Activated effector memory CD4-positive, alpha-beta T cell treated with anti-CD3 and anti-CD28 coated beads, Interleukin-2, amount 50 U/mL, for 16 hours (primary cell): ENCODE measurements around the gene ZNF608.

Experiments
- DNase-seq: peaks from one replicate; pipeline ENCODE4 v3.0.0-alpha.2; 2020

Gene ZNF608

DNA sequence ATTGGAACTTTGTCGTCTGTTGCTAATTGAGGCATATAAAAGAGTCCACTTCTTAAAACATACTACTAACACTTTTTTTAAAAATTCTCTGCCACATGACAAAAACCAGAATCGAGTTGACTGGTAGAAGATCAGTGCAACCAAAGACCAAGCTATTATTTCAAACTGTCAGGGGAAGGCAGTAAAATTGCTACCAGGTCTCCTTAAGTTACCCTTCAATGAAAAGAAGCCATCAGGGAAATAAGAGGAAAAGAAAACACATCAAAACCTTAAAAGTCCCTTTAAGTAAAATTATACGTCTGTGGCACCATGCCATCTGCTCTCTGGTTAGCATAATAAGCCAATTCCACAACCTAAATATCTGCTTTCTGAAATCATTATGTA is 9.6 kb downstream of the ZNF608 start:
- DNase-seq = no peak

GRCh38 chr5:124736082-124736804 is 10.2 kb downstream of the ZNF608 start:
- DNase-seq = no peak

DNA sequence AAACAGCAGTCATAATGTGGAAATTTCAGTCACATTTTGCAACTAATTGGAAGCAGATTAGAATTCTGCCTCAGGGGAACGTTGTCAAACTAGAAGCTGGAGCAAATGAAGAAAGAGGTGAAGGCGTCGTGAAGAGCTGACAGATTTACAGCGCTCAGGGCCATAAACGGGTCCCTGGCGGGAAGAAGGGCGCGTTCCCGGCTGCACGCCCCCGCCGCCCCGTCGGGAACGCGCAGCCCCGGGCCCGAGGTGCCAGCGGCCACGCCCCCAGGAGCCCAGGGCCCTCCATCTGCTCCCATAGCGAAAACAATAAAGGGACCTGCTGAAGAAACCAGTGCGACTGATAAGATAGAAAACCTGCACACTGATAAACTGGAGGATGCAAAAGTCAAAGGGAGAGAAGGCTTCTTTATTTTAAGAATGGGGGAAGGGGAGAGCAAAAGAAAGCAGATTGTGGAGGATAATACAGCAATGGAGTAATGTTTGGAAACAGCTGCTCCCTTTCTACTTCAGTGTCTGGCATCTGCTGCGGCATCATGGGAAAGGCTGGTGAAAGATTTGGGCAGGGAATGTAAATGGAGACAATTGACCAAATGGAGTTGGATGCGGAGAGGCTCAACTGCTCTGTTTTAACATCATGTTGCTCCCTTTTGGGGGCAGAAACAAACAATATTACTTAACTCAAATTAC is 11.1 kb downstream of the ZNF608 start:
- DNase-seq = no peak

GRCh38 chr5:124734574-124735168 is 11.8 kb downstream of the ZNF608 start:
- DNase-seq = no peak

- DNase-seq = no peak
These were observed 13.1 kb downstream of the ZNF608 start for GRCh38 chr5:124733329-124733650.

DNA sequence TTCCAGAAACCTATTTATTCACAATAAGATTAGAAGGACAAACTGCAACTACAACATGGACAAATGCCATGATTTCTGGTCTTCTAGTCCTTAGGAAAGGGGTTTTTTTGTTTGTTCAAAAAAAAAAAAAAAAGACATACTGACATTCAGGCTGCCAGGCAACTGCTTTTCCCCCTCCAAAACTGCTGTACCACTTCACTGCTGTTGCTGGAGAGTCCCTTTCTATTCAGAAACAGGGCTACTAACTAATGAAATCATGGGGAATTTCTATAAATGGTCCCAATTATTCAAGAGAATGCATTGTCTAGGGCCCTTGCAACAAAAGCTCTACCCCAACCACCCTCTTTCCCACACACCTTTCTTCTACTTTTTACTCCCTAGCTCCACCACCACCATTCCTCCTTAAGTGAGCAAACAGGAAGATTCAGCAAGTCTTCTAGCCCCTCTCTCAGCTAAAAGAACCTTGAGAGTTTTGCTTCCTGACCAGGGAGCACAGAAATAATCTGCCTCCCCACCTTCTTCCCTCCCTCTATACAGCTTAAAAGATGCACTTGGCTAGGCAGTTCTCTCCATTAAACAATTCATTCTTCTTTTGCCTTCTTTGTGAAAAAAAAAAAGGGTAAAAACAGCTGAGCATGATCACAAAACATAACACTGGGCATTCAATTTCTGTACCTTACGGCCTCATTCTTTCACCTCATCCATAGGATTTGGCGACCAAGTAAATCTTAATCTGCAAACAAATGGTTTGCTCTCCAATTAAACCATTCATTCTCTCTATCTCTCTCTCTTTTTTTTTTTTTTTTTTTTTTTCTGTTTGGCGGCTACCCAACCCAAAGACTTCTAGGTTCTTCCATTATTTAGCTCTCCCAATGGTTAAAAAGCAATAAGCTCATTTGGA is 13.8 kb downstream of the ZNF608 start:
- no peak for DNase-seq

GRCh38 chr5:124730381-124730780 is 16.1 kb downstream of the ZNF608 start:
- no peak for DNase-seq

DNA sequence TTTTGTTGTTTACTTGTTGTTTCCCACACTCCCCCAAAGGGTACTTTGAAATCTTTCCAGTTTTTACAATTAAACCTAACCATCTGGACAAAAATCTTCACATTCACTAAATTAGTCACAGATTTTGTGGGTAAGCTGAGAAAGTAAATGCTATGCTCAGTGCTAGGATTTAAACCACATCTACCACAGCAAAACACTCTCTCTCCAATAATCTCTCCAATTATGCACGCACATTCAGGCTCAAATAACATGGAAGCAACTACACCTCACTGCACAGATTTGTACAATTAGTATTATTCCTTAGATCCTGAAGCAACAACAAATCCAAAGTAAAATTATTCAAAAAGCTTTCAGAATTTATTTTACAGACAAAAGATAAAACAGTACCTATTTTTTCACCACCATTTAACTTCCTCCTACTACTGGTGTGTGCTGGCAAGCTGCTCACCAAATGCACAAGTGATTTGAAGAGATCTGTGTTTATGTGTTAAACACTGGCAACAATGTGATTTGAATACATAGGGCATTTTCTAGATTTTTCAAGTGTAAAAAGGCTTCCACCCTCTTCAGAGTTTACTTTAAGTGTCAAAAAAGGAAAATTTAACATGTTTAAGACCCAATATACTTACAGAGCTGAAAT is 16.6 kb downstream of the ZNF608 start:
- no peak for DNase-seq

- DNase-seq = no peak
These were observed 17.5 kb downstream of the ZNF608 start for GRCh38 chr5:124728968-124729332.

GRCh38 chr5:124728331-124728967 is 18.0 kb downstream of the ZNF608 start:
- no peak for DNase-seq

GRCh38 chr5:124726631-124727362 is 19.6 kb downstream of the ZNF608 start:
- DNase-seq = no peak

- DNase-seq = no peak
These were observed 20.7 kb downstream of the ZNF608 start for GRCh38 chr5:124725622-124726258.

- no peak for DNase-seq
These were observed 21.4 kb downstream of the ZNF608 start for GRCh38 chr5:124725040-124725434.

- DNase-seq = no peak
These were observed 21.9 kb downstream of the ZNF608 start for GRCh38 chr5:124724357-124725039.

- no peak for DNase-seq
These were observed 25.2 kb downstream of the ZNF608 start for GRCh38 chr5:124721229-124721735.

GRCh38 chr5:124720593-124720992 is 25.8 kb downstream of the ZNF608 start:
- no peak for DNase-seq

DNA sequence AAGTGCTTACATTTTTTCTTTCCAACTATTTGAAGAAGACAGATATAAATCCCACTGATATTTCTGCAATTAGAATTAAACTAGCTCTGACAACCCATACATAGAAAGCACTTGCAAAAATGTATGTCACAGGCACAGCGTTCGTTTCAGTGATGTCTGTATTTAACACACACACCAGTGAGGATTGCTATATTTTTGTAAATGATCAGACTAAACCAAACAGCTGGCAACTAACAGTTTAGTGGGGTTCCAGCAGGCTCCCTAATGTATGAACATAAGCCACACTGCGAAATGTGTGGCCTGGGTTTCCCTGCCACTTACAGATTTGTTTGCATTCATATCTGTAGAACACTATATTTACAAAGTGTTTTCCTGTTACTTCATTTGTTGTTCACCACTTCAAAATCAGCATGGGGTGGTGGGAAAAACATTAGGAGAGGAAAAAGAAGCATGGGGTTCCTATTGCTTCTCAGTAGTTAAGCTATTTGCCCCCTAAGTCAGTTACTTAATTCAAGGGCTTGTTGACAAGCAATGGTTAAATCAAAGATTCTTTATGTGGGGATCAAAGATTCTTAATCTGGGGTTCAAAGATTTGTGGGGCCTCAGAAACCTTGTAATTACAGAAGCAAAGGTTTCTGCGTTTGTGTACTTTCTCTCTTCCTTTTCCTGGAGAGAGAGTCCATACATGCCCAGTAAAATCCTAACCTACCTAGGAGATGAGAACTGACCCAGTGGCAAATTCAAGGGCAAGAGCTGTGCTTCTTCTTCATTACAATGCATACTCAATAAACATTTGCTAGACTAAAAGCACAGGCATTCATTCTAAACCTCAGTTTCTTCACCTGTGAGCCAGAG is 27.1 kb downstream of the ZNF608 start:
- DNase-seq = no peak

DNA sequence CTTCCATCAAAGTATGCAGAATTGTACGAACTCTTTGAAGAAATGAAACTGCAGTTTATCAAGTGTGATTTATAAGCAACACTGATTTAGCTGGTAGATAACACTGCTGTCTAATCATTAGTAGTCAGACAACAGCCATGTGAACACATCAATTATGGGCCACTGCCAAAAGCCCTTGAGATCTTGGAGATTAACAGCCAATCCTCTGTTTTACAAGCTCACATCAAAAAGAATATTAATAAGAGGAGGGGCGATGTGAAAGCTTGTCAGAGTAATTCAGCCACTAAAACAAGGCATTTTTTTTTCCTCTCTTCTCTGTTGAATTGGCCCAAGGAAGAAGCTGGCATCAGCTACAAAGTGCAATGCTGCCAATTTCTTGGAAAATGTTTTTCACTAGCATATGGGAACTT is 28.1 kb downstream of the ZNF608 start:
- no peak for DNase-seq

- no peak for DNase-seq
These were observed 30.3 kb downstream of the ZNF608 start for GRCh38 chr5:124716169-124716568.
